ENCODE results near the gene GINM1.

DNA sequence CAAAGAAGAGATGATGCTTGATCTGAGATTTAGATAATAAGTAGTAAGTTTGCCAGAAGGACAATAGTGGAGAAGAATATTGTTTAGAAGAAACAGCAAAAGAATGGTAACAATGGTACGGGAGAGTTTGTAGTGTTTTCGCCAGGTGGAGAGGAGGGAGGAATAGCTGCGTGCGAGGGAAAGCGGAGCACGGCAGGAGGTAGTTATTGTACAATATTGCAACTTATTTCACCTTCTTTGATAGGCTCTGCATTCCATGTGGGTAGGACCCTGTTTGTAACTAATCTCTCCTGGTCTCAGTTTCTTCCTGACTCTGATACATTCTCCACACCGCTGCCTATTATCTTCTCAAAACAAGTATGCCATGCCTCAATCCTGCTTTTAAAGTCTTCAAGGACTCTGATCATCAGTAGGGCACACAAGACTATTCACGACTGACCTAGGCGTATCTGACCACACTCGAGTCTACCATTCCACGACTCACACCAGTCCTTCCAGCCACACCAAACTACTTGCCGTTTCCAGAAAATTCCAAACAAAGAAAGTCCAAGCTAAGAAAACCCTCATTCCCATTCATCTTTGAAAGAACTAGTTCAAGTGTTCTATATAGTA is 21.4 kb upstream of the GINM1 start:
- TF ChIP-seq EZH2 (IDR thresholded peaks at IDR 0.05; ENCODE audit: borderline replicate concordance, low read depth, low read length, poor library complexity, severe bottlenecking): no peak
- TF ChIP-seq, protein P1, sequence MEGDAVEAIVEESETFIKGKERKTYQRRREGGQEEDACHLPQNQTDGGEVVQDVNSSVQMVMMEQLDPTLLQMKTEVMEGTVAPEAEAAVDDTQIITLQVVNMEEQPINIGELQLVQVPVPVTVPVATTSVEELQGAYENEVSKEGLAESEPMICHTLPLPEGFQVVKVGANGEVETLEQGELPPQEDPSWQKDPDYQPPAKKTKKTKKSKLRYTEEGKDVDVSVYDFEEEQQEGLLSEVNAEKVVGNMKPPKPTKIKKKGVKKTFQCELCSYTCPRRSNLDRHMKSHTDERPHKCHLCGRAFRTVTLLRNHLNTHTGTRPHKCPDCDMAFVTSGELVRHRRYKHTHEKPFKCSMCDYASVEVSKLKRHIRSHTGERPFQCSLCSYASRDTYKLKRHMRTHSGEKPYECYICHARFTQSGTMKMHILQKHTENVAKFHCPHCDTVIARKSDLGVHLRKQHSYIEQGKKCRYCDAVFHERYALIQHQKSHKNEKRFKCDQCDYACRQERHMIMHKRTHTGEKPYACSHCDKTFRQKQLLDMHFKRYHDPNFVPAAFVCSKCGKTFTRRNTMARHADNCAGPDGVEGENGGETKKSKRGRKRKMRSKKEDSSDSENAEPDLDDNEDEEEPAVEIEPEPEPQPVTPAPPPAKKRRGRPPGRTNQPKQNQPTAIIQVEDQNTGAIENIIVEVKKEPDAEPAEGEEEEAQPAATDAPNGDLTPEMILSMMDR (conservative IDR thresholded peaks at IDR 0.05; ENCODE audit: low read depth, low read length): no peak

Data from A673 (cell line).